ENCODE data around the gene SKP1.
"Not testable (repeated sequence)": the region's sequence is repeated elsewhere in the genome, so short reads cannot be mapped to it uniquely, and the experiment has no call there.

SKP1 gene

GRCh38 chr5:134176511-134177368 lies at the start of gene SKP1:
TSS of gene SKP1 (minus strand) at chr5:134176950. CDS start at chr5:134174022, 2,928 bp downstream.
- DNase-seq (ENCODE audit: low read depth): peak; percentile 64

- peak; percentile 98 for DNase-seq (ENCODE audit: low read depth)
Measured at GRCh38 chr5:134225780-134226440, 49.2 kb upstream of the SKP1 start, which contains the start of gene PPP2CA. TSS of gene PPP2CA (minus strand) at chr5:134226073. CDS start at chr5:134225861, 212 bp downstream.

DNA sequence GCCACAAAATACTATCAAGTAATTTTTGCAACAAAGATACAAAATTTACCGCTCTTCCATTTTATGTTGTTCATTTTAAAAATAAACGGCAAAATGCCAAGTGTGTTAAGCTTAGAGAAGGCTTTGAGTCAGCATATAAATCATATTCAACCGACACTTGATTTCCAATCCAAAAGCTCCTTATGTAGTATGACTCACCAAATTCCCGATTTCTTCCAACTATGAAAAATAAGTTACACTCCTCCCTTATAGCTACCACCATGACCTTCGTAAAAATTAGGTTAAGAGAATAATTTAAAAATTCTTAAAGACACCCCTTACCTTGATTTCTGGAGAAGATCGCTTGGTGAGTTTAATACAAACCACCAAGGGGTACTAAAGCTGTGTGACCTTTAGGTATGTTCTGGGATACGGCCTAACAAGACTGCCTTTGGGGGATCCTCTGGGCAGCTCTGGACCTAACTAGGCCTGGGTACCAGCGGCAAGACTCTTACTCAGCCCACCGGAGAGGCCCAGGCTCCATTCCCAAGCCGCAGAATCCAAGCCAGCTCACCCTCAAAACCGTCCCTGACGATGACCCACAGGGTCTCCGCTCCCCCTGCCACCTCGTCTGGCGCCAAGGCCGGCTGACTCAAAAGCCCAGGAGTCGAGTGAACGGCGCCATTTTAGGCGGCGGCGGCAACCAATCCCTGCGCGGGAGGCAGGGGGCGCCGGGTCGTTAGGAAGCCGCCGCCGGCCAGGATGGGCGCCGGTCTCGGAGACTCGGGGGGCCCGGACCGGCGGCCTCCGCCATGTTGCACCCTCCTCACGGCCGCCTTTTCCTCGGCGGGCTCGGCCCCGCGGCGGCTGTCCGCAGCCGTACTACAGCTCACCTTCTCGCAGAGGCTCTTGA lies 48.4 kb upstream of the SKP1 start:
- peak; percentile 28 for DNase-seq (ENCODE audit: low read depth)

- no peak for DNase-seq (ENCODE audit: low read depth)
Measured at GRCh38 chr5:134223406-134224248, 46.9 kb upstream of the SKP1 start.

GRCh38 chr5:134221690-134222089 lies 44.9 kb upstream of the SKP1 start:
- DNase-seq (ENCODE audit: low read depth): not testable (repeated sequence)

- DNase-seq (ENCODE audit: low read depth): no peak
Measured at GRCh38 chr5:134215757-134216156, 39.0 kb upstream of the SKP1 start.

DNA sequence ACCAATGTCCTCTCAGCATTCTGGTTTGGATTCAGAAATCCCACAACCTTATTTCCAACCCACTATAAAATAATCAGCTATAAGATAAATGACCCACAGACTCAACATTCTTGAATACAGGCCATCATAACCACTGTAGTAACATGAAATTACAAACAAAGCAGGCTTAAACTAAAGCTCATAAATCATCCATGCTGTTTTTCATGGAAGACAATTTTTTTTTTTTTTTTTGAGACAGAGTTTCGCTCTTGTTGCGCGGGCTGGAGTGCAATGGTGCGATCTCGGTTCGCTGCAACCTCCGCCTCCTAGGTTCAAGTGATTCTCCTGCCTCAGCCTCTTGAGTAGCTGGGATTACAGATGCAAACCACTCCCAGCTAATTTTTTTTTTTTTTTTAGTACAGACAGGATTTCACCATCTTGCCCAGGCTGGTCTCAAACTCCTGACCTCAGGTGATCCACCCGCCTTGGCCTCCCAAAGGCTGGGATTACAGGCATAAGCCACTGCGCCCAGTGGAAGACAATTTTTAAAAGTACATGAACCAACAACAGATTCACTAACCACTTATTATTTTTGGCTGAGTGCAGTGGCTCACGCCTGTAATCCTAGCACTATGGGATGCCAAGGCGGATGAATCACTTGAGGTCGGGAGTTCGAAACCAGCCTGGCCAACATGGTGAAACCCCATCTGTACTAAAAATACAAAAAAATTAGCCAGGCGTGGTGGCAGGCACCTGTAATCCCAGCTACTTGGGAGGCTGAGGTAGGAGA lies 34.7 kb upstream of the SKP1 start:
- not testable (repeated sequence) for DNase-seq (ENCODE audit: low read depth)

DNA sequence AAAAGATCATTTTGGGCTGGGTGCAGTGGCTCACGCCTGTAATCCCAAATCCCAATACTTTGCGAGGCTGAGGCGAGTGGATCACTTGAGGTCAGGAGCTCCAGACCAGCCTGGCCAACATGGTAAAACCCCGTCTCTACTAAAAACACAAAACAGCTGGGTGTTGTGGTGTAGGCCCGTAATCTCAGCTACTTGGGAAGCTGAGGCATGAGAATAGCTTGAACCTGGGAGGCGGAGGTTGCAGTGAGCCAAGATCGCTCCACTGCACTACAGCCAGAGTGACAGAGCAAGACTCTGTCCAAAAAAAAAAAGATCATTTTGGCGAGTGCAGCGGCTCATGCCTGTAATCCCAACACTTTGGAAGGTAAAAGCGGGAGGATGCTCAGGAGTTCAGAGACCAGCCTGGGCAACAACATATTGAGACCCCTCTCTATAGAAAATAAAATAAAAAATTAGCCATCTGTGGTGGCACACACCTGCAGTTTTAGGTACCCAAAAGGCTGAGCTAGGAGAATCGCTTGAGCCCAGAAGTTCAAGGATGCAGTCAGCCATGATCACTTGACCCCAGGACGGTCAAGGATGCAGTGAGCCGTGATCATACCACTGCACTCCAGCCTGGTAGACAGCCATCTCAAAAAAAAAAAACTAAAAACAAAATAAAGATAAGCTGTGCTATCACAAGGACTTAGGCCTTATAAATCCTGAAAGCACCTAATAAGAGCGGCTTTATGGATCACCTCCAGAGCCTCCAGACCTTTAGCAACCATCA lies 32.9 kb upstream of the SKP1 start:
- DNase-seq (ENCODE audit: low read depth): no peak

DNA sequence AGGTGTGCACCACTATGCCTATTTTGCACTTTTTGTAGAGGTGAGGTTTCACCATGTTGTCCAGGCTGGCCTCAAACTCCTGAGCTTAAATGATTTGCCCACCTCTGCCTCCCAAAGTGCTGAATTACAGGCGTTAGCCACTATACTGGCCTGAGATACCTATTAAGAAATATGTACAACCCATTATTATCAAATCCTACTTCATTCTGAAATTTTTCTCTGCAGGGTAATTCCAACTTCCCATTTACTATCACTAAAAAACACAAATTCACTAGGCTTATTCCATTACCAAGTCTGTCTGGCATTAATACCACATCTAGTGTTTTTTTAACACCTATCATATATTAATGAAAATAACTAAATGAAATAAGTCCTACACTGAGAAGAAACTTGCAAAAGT lies 30.9 kb upstream of the SKP1 start:
- DNase-seq (ENCODE audit: low read depth): no peak

DNA sequence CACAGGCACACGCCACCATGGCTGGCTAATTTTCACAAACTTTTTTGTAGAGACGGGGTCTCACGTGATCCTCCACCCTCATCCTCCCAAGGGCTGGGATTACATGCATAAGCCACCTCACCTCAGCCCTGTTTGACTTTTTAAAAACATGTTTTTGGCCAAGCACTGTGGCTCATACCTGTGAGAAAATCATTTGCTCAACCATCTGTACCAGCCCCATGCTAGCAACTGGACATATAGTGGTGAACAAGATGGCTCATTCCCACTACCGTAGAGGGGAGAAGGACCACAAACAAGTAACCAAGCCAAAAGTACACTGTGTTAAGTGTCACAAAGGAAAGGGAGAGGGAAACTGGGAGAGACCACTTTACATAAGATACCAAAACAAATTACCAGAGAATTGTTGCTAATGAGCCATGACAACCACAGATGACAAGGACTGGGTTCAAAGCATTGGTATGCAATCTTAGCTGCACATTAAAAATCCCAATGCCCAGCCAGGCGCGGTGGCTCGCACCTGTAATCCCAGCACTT lies 29.9 kb upstream of the SKP1 start:
- DNase-seq (ENCODE audit: low read depth): no peak

- DNase-seq (ENCODE audit: low read depth): no peak
Measured at GRCh38 chr5:134204575-134204974, 27.8 kb upstream of the SKP1 start.

GRCh38 chr5:134203630-134204029 lies 26.9 kb upstream of the SKP1 start:
- DNase-seq (ENCODE audit: low read depth): no peak

DNA sequence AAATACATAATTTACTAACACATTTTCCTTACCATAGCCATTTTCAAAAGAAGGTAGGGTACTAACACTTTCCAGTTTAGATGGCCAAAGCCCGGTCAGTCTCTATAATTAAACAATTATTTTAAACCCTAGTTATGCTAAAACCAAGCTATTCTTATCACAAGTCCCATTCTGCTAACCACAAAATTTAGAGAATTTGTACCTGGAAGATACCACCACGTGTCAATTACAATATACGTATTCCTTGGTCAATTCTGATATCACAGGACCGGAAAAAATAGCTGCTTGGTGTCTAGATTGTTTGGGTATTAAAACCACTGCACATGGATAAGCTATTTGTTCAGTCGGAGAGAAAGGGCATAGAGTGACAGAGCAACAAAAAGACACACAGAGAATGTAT lies 18.9 kb upstream of the SKP1 start:
- DNase-seq (ENCODE audit: low read depth): no peak

- no peak for DNase-seq (ENCODE audit: low read depth)
Measured at GRCh38 chr5:134189031-134189430, 12.3 kb upstream of the SKP1 start.

DNA sequence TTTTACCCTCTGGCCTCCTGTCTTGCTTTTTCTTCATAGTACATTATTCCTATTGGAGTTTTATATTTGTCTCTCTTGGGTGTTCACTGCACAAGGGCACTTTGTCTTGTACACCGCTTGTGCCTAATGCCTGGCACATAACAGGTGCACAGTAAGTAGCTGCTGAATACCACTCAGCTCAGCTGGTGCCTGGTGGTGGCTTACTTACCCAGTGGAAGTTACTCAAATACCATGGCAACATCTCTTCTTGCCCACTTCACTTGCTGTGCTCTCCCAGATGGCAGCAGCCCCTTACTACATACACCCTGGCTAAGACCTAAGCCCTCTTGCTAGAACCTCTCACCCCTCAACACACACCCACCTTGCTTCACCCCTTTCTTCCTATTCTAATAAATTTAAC lies 11.3 kb upstream of the SKP1 start:
- DNase-seq (ENCODE audit: low read depth): no peak

GRCh38 chr5:134184155-134185135 lies 7.7 kb upstream of the SKP1 start:
- DNase-seq (ENCODE audit: low read depth): peak; percentile 53

DNA sequence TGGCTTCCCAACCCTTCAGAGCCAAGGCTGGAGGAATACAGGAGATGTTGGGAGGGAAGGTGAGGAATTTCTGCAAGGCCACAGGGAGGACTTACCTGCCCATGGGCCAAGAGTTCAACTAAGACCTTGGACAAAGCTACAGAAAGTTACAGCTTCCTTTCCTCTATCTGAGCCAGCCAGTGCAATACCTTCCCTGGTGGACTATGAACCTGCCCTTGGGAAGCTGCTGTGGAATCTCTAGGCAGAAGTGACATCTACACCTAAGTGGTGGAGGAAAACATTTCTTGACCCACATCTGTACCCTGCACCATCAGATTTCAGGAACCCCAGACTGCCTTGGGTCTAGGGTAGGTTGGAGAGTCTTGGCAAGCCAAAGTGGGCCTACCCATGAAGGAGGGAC lies 6.7 kb upstream of the SKP1 start:
- DNase-seq (ENCODE audit: low read depth): no peak

DNA sequence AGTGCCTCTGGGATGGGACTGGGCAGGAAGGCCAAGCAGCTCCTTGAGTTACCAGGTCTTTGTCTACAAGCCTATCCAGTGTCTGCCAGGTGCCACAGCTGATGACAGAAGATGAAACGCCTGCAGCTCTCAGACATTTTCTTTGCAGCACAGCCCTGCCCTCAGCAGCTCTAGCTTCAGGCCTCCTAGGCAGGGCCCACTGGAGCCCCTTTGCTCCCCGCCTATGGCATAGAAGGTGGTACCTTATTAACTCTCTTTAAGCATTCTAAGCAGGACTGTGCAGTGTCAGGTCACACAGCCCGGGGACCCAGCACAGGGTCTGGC lies 1.3 kb upstream of the SKP1 start:
- no peak for DNase-seq (ENCODE audit: low read depth)

All from stimulated activated CD8-positive, alpha-beta memory T cell treated with anti-CD3 and anti-CD28 coated beads, Interleukin-7, amount 100 ng/mL, for 24 hours (primary cell).